HEK293 (cell line): Measurements from ENCODE around the gene FTSJ1.

Experiments
- AEBP2 ChIP-seq: fragments of 450-650 bp; formaldehyde crosslinking; IDR thresholded peaks from 2 replicates; pipeline ENCODE4 v1.5.1; 2016; ENCODE audit warnings: missing biosample characterization, missing genetic modification characterization, borderline replicate concordance
- CTCF ChIP-seq: fragments of 450-650 bp; formaldehyde crosslinking; IDR thresholded peaks from 2 replicates; pipeline ENCODE4 v1.5.1; 2016; ENCODE audit warnings: missing biosample characterization, missing genetic modification characterization
- TCF7L2 ChIP-seq: IDR thresholded peaks from 2 replicates; pipeline ENCODE4 v1.6.1; 2011; ENCODE audit warnings: low read depth, mild to moderate bottlenecking, inconsistent platforms, low read length, moderate library complexity, borderline replicate concordance
- ZNF133 ChIP-seq: fragments of 450-650 bp; formaldehyde crosslinking; IDR thresholded peaks from 2 replicates; pipeline ENCODE4 v1.5.1; 2016; ENCODE audit warnings: missing biosample characterization, missing genetic modification characterization
- ZNF202 ChIP-seq: fragments of 450-650 bp; formaldehyde crosslinking; IDR thresholded peaks from 2 replicates; pipeline ENCODE4 v1.5.1; 2016; ENCODE audit warnings: missing biosample characterization, missing genetic modification characterization, borderline replicate concordance
- ZNF629 ChIP-seq: fragments of 450-650 bp; formaldehyde crosslinking; IDR thresholded peaks from 2 replicates; pipeline ENCODE4 v1.5.1; 2017; ENCODE audit warnings: missing biosample characterization, missing genetic modification characterization
- ZNF707 ChIP-seq: fragments of 450-650 bp; formaldehyde crosslinking; IDR thresholded peaks from 2 replicates; pipeline ENCODE4 v1.5.1; 2016; ENCODE audit warnings: missing biosample characterization, missing genetic modification characterization
- TF ChIP-seq, protein P1 (sequence below): fragments of 450-650 bp; formaldehyde crosslinking; IDR thresholded peaks from 2 replicates; pipeline ENCODE4 v1.5.1; 2016; ENCODE audit warnings: missing biosample characterization, missing genetic modification characterization
- TF ChIP-seq, protein P2 (sequence below): fragments of 450-650 bp; formaldehyde crosslinking; IDR thresholded peaks from 2 replicates; pipeline ENCODE4; 2016; ENCODE audit warnings: missing biosample characterization, missing genetic modification characterization
- TF ChIP-seq, protein P3 (sequence below): fragments of 450-650 bp; formaldehyde crosslinking; optimal IDR thresholded peaks from 2 replicates; pipeline ENCODE3; 2016; ENCODE audit warnings: missing biosample characterization, mild to moderate bottlenecking, missing genetic modification characterization

DNA sequence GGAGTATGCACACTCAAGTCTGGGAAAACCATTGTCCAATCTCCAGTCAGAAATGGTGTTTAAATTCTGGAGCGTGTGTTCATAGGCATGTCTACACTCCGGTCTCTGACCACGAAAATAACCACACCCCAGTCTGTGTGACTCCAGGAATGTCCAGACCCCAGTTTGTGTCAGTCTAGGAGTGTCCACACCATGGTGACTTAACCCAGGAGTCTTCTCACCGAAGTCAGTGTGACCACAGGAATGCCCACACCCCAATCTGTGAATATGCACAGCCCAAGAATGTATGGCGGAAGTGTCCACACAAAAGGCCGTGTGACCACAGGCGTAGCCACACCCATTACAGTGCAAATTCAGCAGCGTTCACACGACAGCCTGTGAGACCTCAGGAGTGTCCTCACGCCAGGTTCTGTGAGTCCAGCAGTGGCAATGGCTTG is 11.4 kb downstream of the FTSJ1 start:
- TF ChIP-seq, protein P1, sequence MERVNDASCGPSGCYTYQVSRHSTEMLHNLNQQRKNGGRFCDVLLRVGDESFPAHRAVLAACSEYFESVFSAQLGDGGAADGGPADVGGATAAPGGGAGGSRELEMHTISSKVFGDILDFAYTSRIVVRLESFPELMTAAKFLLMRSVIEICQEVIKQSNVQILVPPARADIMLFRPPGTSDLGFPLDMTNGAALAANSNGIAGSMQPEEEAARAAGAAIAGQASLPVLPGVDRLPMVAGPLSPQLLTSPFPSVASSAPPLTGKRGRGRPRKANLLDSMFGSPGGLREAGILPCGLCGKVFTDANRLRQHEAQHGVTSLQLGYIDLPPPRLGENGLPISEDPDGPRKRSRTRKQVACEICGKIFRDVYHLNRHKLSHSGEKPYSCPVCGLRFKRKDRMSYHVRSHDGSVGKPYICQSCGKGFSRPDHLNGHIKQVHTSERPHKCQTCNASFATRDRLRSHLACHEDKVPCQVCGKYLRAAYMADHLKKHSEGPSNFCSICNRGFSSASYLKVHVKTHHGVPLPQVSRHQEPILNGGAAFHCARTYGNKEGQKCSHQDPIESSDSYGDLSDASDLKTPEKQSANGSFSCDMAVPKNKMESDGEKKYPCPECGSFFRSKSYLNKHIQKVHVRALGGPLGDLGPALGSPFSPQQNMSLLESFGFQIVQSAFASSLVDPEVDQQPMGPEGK (tag by site-specific recombination), result no peak
- TF ChIP-seq, protein P2, sequence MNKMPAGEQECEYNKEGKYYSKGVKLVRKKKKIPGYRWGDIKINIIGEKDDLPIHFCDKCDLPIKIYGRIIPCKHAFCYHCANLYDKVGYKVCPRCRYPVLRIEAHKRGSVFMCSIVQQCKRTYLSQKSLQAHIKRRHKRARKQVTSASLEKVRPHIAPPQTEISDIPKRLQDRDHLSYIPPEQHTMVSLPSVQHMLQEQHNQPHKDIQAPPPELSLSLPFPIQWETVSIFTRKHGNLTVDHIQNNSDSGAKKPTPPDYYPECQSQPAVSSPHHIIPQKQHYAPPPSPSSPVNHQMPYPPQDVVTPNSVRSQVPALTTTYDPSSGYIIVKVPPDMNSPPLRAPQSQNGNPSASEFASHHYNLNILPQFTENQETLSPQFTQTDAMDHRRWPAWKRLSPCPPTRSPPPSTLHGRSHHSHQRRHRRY (tag by site-specific recombination), result no peak
- TF ChIP-seq ZNF629 (tag by site-specific recombination) (no peak), ZNF707 (no peak), ZNF202 (no peak), CTCF (no peak), TCF7L2 (no peak), AEBP2 (no peak), ZNF133 (no peak)
- TF ChIP-seq, protein P3, sequence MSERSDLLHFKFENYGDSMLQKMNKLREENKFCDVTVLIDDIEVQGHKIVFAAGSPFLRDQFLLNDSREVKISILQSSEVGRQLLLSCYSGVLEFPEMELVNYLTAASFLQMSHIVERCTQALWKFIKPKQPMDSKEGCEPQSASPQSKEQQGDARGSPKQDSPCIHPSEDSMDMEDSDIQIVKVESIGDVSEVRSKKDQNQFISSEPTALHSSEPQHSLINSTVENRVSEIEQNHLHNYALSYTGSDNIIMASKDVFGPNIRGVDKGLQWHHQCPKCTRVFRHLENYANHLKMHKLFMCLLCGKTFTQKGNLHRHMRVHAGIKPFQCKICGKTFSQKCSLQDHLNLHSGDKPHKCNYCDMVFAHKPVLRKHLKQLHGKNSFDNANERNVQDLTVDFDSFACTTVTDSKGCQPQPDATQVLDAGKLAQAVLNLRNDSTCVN (tag by site-specific recombination), result no peak
